ENCODE results near the gene ZNF410. TPM values are rescaled to one million over a fixed set of nuclear protein-coding genes. Genes with fewer than 3 reads are reported as not detected.

ZNF410 gene
- total RNA-seq, 3 donors from 2014 or later: 38.3 to 47.2 (median 45.1) TPM

DNA sequence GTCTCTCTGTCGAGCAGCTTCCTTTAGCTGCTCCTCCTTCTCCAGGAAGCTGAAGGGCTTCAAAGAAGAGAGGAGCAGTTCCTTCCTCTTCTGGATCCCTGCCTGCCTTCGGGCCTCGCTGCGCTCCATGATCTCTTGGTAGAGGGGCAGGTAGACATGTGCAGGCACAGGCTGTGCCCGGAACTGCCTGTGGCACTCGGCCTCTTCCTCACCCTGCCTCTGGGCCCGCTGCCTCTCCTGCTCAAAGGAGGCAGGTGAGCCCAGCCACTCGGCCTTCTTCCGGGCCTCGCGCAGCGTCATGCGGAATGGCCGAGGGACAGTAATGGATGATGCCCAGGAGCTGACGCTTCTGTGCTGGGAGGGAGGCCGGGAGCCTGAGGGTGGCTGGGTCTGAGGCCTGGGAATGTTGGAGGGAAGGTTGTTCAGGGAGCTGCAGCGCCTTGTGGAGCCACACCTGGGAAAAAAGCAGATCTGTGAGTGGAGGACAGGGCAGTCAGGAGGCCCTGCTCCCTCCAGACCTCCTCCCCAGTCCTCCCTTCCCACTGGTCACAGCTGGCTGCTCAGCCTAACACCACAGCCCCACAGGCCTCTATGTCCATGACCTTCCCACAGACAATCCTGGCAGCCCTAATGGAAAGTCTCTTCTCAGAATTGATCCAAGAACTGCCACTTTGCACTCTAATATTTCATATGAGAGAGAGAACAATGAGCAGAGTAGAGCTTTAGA lies 57.9 kb downstream of the ZNF410 start:
- peak; percentile 62 for ATAC-seq
- Histone ChIP-seq H3K4me3 (no peak overlapping the region), H3K4me1 (ENCODE audit: low read depth) (peaks cover 21% of the 10 kb centered on the region), H3K9me3 (no peaks in the 10 kb centered on the region), H3K36me3 (ENCODE audit: low read depth) (no peaks in the 10 kb centered on the region)
- peak in 2 of 3 donors; percentile 37 to 63 for DNase-seq
- TF ChIP-seq, protein P1, sequence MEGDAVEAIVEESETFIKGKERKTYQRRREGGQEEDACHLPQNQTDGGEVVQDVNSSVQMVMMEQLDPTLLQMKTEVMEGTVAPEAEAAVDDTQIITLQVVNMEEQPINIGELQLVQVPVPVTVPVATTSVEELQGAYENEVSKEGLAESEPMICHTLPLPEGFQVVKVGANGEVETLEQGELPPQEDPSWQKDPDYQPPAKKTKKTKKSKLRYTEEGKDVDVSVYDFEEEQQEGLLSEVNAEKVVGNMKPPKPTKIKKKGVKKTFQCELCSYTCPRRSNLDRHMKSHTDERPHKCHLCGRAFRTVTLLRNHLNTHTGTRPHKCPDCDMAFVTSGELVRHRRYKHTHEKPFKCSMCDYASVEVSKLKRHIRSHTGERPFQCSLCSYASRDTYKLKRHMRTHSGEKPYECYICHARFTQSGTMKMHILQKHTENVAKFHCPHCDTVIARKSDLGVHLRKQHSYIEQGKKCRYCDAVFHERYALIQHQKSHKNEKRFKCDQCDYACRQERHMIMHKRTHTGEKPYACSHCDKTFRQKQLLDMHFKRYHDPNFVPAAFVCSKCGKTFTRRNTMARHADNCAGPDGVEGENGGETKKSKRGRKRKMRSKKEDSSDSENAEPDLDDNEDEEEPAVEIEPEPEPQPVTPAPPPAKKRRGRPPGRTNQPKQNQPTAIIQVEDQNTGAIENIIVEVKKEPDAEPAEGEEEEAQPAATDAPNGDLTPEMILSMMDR (IDR thresholded peaks at IDR 0.05): no peak
- intact Hi-C loops (cut with DNase I, micrococcal nuclease): no loop called here

DNA sequence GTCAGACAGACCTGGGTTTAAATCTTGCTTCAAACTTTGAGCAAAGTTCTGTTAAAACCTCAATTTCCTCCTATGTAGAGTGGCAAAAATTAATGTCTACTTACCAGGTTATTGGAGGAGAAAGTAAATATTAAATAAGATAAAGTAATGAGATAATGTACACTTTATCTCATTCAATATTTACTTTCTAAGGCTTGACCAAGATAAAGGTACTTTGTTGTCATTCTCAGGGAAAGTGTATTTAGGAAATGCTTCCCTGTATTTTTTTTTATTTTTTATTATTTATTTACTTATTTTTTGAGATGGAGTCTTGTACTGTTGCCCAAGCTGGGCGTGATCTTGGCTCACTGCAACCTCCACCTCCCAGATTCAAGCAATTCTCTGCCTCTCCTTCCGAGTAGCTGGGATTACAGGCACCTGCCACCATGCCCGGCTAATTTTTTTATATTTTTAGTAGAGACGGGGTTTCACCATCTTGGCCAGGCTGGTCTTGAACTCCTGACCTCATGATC lies 58.6 kb downstream of the ZNF410 start:
- ATAC-seq (peak; percentile 29), DNase-seq (peak in 2 of 3 donors; percentile 57 to 75)
- TF ChIP-seq, protein P1 (IDR thresholded peaks at IDR 0.05): no peak
- Histone ChIP-seq H3K4me3 (no peak overlapping the region), H3K9me3 (no peaks in the 10 kb centered on the region), H3K36me3 (ENCODE audit: low read depth) (no peaks in the 10 kb centered on the region), H3K4me1 (ENCODE audit: low read depth) (peaks cover 21% of the 10 kb centered on the region)
- intact Hi-C loops (cut with DNase I, micrococcal nuclease): no loop called here

DNA sequence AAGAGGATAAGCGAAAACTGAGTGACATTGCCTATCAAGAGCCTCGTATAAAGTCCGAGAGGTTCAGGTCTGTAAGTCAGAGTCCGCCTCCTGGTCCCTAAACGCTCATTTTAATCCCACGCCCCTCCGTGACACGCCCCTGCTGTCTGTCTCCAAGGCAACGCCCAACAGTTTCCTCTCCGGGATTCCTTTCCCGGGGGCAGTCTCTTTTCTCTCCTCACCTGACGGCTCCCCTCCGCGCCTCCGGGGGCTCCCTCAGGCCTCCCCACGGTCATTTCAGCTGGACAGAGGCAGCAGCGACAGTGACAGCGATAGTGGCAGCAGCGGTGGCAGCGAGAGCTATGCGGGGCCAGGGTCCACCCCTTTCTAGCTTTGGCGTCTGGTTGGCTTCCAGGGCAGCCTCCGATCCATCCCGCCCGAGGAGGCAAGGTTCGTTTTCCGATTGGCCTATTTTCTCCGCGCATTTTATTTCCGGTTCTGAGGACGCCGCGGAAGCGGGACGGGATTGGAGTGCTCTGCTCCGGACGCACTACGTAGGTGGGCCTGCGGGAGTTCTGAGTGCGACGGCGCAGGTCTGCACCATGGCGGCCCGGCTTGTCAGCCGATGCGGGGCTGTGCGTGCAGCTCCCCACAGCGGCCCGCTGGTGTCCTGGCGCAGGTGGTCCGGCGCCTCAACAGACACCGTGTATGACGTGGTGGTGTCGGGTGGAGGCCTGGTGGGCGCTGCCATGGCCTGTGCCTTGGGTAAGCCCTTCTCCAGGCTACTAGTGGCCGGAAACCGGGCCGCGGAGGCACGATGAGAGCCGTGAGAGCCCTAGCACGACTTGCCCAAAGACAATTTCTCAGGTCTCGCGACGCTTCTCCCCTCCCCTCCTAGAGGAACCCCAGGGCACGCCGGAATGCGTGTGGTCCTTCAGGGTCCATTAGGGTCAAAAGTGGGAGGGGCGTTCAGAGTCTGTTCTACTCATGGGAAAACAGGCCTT lies 63.4 kb downstream of the ZNF410 start, which contains the start of the genes COQ6 and FAM161B:
COQ6 (plus strand) TSS at position 551 of the 983 bp plus-strand sequence; CDS start at position 582, 31 bp downstream.
FAM161B (minus strand) TSS at position 343 of the 983 bp plus-strand sequence; CDS start at position 275, 68 bp downstream.
- intact Hi-C loops (cut with DNase I, micrococcal nuclease): no loop called here
- DNase-seq: peak; percentile 94 to 95 (median 95)
- Histone ChIP-seq H3K9me3 (no peaks in the 10 kb centered on the region), H3K4me3 (peak within 1 kb of the TSS; percentile 44), H3K36me3 (ENCODE audit: low read depth) (no peaks in the 10 kb centered on the region), H3K4me1 (ENCODE audit: low read depth) (peaks cover 21% of the 10 kb centered on the region)
- TF ChIP-seq, protein P1 (IDR thresholded peaks at IDR 0.05): no peak
- peak; percentile 92 for ATAC-seq

DNA sequence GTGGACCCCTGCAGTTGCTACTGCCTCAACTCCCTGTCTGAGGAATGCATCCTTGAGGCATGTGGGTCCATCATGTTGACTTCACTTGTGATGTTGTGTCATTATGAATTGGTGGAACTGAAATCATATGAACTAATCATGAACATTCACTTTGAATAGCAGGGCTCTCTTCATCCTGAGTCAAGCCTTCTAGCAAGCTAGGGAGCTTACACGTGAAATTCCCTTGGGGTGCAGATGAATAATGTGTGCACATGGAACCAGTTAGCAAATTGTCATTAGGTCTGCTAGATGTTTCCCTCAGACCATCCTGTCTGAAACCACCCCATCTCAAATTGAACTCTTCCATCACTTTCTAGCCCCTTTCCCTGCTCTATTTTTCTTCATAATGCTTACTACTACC lies 67.1 kb downstream of the ZNF410 start:
- ATAC-seq (no peak), DNase-seq (no peak)
- H3K4me1 ChIP-seq (ENCODE audit: low read depth): peaks cover 14% of the 10 kb centered on the region
- H3K9me3 ChIP-seq: no peaks in the 10 kb centered on the region
- TF ChIP-seq, protein P1 (IDR thresholded peaks at IDR 0.05): no peak
- no peaks in the 10 kb centered on the region for H3K36me3 ChIP-seq (ENCODE audit: low read depth)
- intact Hi-C loops (cut with DNase I, micrococcal nuclease): no loop called here
- no peak overlapping the region for H3K4me3 ChIP-seq

DNA sequence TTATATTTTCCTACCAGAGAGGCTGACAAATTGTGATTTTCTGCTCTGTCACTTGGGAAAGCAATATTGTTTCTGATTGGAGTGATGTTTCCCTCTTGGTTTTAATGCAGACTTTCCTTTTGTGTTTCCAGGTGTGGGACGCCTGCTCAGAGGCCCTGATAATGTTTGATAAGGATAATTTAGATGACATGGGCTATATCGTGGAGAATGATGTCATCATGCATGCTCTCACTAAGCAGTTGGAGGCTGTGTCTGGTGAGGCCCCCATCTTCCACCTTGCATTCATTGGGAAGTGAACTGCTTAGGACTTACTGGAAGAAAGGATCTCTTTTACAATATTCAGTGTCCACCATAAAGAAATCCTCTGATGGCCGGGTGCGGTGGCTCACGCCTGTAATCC lies 69.0 kb downstream of the ZNF410 start:
- Histone ChIP-seq H3K36me3 (ENCODE audit: low read depth) (no peaks in the 10 kb centered on the region), H3K4me3 (no peak overlapping the region), H3K4me1 (ENCODE audit: low read depth) (peaks cover 8% of the 10 kb centered on the region), H3K9me3 (no peaks in the 10 kb centered on the region)
- intact Hi-C loops (cut with DNase I, micrococcal nuclease): no loop called here
- TF ChIP-seq, protein P1 (IDR thresholded peaks at IDR 0.05): no peak
- DNase-seq (no peak), ATAC-seq (no peak)

Measured in mucosa of descending colon (tissue), 3 donors.